SU-DHL-6 (cell line): ENCODE data around the gene KCNH6.

Source experiments
- H2AFZ ChIP-seq: fragments of 200-600 bp; sonication (generic); 2 replicates; pipeline ENCODE4 v1.6.1; 2014; ENCODE audit warnings: low read depth, mild to moderate bottlenecking, moderate library complexity, mixed read lengths, antibody characterized with exemption, low read length; ENCODE audit not compliant: severe bottlenecking
- H3F3A ChIP-seq: fragments of 200-600 bp; shearing (Covaris generic); 2 replicates; pipeline ENCODE4 v1.6.0; 2016; ENCODE audit warnings: antibody characterized with exemption, mild to moderate bottlenecking; ENCODE audit not compliant: insufficient read depth
- H3K27ac ChIP-seq: fragments of 200-600 bp; sonication (generic); 2 replicates; pipeline ENCODE4 v1.5.1; 2016; ENCODE audit warnings: low read depth, mild to moderate bottlenecking, low read length, moderate library complexity, mixed read lengths
- H3K27me3 ChIP-seq: fragments of 200-600 bp; sonication (generic), shearing (Covaris generic); 2 replicates; pipeline ENCODE4 v1.6.0; 2014; ENCODE audit warnings: mild to moderate bottlenecking, low read length
- H3K36me3 ChIP-seq: fragments of 200-600 bp; sonication (generic); 2 replicates; pipeline ENCODE4 v1.6.1; 2014; ENCODE audit warnings: mild to moderate bottlenecking, low read length, mixed read lengths
- H3K4me2 ChIP-seq: fragments of 300-600, 200-600 bp; shearing (Covaris generic), sonication (generic); 2 replicates; pipeline ENCODE4 v1.6.0; 2014; ENCODE audit warnings: low read length, low read depth, mild to moderate bottlenecking; ENCODE audit not compliant: poor library complexity, severe bottlenecking
- H3K4me3 ChIP-seq: fragments of 200-600 bp; sonication (generic); 2 replicates; pipeline ENCODE4 v1.5.1; 2014; ENCODE audit warnings: antibody characterized with exemption, low read length, mild to moderate bottlenecking, mixed read lengths; ENCODE audit not compliant: insufficient read depth, poor library complexity, severe bottlenecking
- H3K79me2 ChIP-seq: fragments of 200-600 bp; sonication (generic); 2 replicates; pipeline ENCODE4 v1.6.1; 2014; ENCODE audit warnings: mild to moderate bottlenecking, low read length, moderate library complexity; ENCODE audit not compliant: insufficient read depth
- H3K9ac ChIP-seq: fragments of 200-600 bp; sonication (generic); 2 replicates; pipeline ENCODE4 v1.7.0; 2014; ENCODE audit warnings: mild to moderate bottlenecking, low read length
- H3K9me2 ChIP-seq: fragments of 200-600 bp; sonication (generic); replicated peaks from 2 replicates; pipeline ENCODE4 v1.6.1; 2014; ENCODE audit warnings: low read length; ENCODE audit not compliant: insufficient read depth
- H3K9me3 ChIP-seq: fragments of 200-600 bp; sonication (generic); 2 replicates; pipeline ENCODE4 v1.6.1; 2014; ENCODE audit warnings: low read length, mixed read lengths; ENCODE audit not compliant: insufficient read depth
- H4K20me1 ChIP-seq: fragments of 200-600 bp; sonication (generic); 2 replicates; pipeline ENCODE4 v1.6.1; 2014; ENCODE audit warnings: low read depth, mild to moderate bottlenecking, antibody characterized with exemption, low read length, moderate library complexity, mixed read lengths
- CTCF ChIP-seq: fragments of 200-600 bp; sonication (generic); IDR thresholded peaks from one replicate; pipeline ENCODE4 v1.5.1; 2017; ENCODE audit warnings: antibody characterized with exemption, mild to moderate bottlenecking, low read length, moderate library complexity; ENCODE audit not compliant: insufficient read depth, poor library complexity, severe bottlenecking
- EZH2phosphoT487 ChIP-seq: fragments of 200-600 bp; sonication (generic), shearing (Covaris generic); conservative IDR thresholded peaks from 2 replicates; pipeline ENCODE4 v1.6.1; 2018; ENCODE audit warnings: mild to moderate bottlenecking, antibody characterized with exemption, low read length, moderate library complexity, mixed read lengths

KCNH6 gene

GRCh38 chr17:63514974-63515373 lies 8.2 kb upstream of the KCNH6 start:
- Histone ChIP-seq H3K4me2 (no peak overlapping the region), H3K4me3 (no peak overlapping the region), H2AFZ (no peak overlapping the region), H3K9me2 (no peaks in the 10 kb centered on the region), H3K79me2 (no peaks in the 10 kb centered on the region), H3K27ac (no peak overlapping the region), H3K27me3 (no peaks in the 10 kb centered on the region), H4K20me1 (no peaks in the 10 kb centered on the region), H3K9ac (no peak overlapping the region), H3K36me3 (no peaks in the 10 kb centered on the region), H3K9me3 (no peaks in the 10 kb centered on the region), H3F3A (no peaks in the 10 kb centered on the region)
- TF ChIP-seq CTCF = no peak
- no peak for TF ChIP-seq EZH2phosphoT487

GRCh38 chr17:63515426-63515825 lies 7.7 kb upstream of the KCNH6 start:
- Histone ChIP-seq H3K27ac (no peak overlapping the region), H3K9ac (no peak overlapping the region), H3K9me2 (no peaks in the 10 kb centered on the region), H4K20me1 (no peaks in the 10 kb centered on the region), H2AFZ (no peak overlapping the region), H3K4me2 (no peak overlapping the region), H3K36me3 (no peaks in the 10 kb centered on the region), H3F3A (no peaks in the 10 kb centered on the region), H3K79me2 (no peaks in the 10 kb centered on the region), H3K4me3 (no peak overlapping the region), H3K9me3 (no peaks in the 10 kb centered on the region), H3K27me3 (no peaks in the 10 kb centered on the region)
- TF ChIP-seq EZH2phosphoT487 (no peak), CTCF (no peak)

- no peak overlapping the region for H3K27ac ChIP-seq
- H3K36me3 ChIP-seq = no peaks in the 10 kb centered on the region
- no peak overlapping the region for H3K4me2 ChIP-seq
- H3K4me3 ChIP-seq = no peak overlapping the region
- H3K9me2 ChIP-seq = no peaks in the 10 kb centered on the region
- no peaks in the 10 kb centered on the region for H3K9me3 ChIP-seq
- H3F3A ChIP-seq = no peaks in the 10 kb centered on the region
- H4K20me1 ChIP-seq = no peaks in the 10 kb centered on the region
- no peak overlapping the region for H2AFZ ChIP-seq
- H3K27me3 ChIP-seq = no peaks in the 10 kb centered on the region; the same call in 1 of the 2 replicates
- TF ChIP-seq EZH2phosphoT487 (no peak), CTCF (no peak)
- no peak overlapping the region for H3K9ac ChIP-seq
- H3K79me2 ChIP-seq = no peaks in the 10 kb centered on the region
Measured at GRCh38 chr17:63516910-63517824, 6.0 kb upstream of the KCNH6 start.
